ENCODE data around the gene SYTL5. TPM values are rescaled to one million over a fixed set of nuclear protein-coding genes. Genes with fewer than 3 reads are reported as not detected.
A peak's percentile ranks its signal among the peaks of the same experiment; 100 is the strongest.
"Not testable (repeated sequence)": the region's sequence is repeated elsewhere in the genome, so short reads cannot be mapped to it uniquely, and the experiment has no call there.

Gene SYTL5
- total and polyA plus RNA-seq, 5 donors from 2014 or later: not detected

- peaks cover 0 to 4% (median 0%) of the 10 kb centered on the region in 7 donors for H3K9me3 Mint-ChIP-seq
- Histone ChIP-seq H3K9me3 (ENCODE audit: control insufficient read depth in 2 of 2, low read length in 2 of 2) (no peaks in the 10 kb centered on the region), H3K4me3 (ENCODE audit: low read depth, low read length) (no peak overlapping the region), H3K27ac (ENCODE audit: insufficient read depth, low read length, poor library complexity, severe bottlenecking) (no peak overlapping the region), H3K36me3 (ENCODE audit: control insufficient read depth, insufficient read depth, low read length) (no peaks in the 10 kb centered on the region), H3K4me1 (ENCODE audit: control insufficient read depth, insufficient read depth, low read length, poor library complexity, severe bottlenecking) (no peaks in the 10 kb centered on the region), H3K27me3 (ENCODE audit: control insufficient read depth, insufficient read depth, low read length) (no peaks in the 10 kb centered on the region)
- DNase-seq: peak in 1 of 3 donors; percentile 21
- peaks cover 0 to 2% (median under 1%) of the 10 kb centered on the region in 4 donors for H3K4me1 Mint-ChIP-seq
- ATAC-seq (ENCODE audit: low read depth in 2 of 2): no peak
- H3K27me3 Mint-ChIP-seq: no peaks in the 10 kb centered on the region
- H3K4me3 Mint-ChIP-seq: no peak overlapping the region
- no peak overlapping the region for H3K27ac Mint-ChIP-seq
- no peaks in the 10 kb centered on the region for H3K36me3 Mint-ChIP-seq
Observed at GRCh38 chrX:37984880-37985279, 21.5 kb upstream of the SYTL5 start.

GRCh38 chrX:37986893-37987292 lies 19.5 kb upstream of the SYTL5 start:
- H3K27me3 ChIP-seq (ENCODE audit: control insufficient read depth, insufficient read depth, low read length): no peaks in the 10 kb centered on the region
- Mint-ChIP-seq H3K36me3 (no peaks in the 10 kb centered on the region), H3K4me3 (no peak overlapping the region), H3K27me3 (no peaks in the 10 kb centered on the region), H3K9me3 (peaks cover 0 to 3% (median 0%) of the 10 kb centered on the region in 7 donors), H3K27ac (no peak overlapping the region), H3K4me1 (peaks cover 0 to 2% (median under 1%) of the 10 kb centered on the region in 4 donors)
- no peak for DNase-seq
- H3K4me3 ChIP-seq (ENCODE audit: low read depth, low read length): no peak overlapping the region
- H3K9me3 ChIP-seq (ENCODE audit: control insufficient read depth in 2 of 2, low read length in 2 of 2): no peaks in the 10 kb centered on the region
- H3K27ac ChIP-seq (ENCODE audit: insufficient read depth, low read length, poor library complexity, severe bottlenecking): no peak overlapping the region
- ATAC-seq (ENCODE audit: low read depth in 2 of 2): no peak
- no peaks in the 10 kb centered on the region for H3K36me3 ChIP-seq (ENCODE audit: control insufficient read depth, insufficient read depth, low read length)
- H3K4me1 ChIP-seq (ENCODE audit: control insufficient read depth, insufficient read depth, low read length, poor library complexity, severe bottlenecking): no peaks in the 10 kb centered on the region

GRCh38 chrX:37989304-37989703 lies 17.0 kb upstream of the SYTL5 start:
- no peaks in the 10 kb centered on the region for H3K4me1 Mint-ChIP-seq
- Histone ChIP-seq H3K4me3 (ENCODE audit: low read depth, low read length) (no peak overlapping the region), H3K27me3 (ENCODE audit: control insufficient read depth, insufficient read depth, low read length) (no peaks in the 10 kb centered on the region), H3K36me3 (ENCODE audit: control insufficient read depth, insufficient read depth, low read length) (no peaks in the 10 kb centered on the region), H3K9me3 (ENCODE audit: control insufficient read depth in 2 of 2, low read length in 2 of 2) (no peaks in the 10 kb centered on the region), H3K4me1 (ENCODE audit: control insufficient read depth, insufficient read depth, low read length, poor library complexity, severe bottlenecking) (no peaks in the 10 kb centered on the region), H3K27ac (ENCODE audit: insufficient read depth, low read length, poor library complexity, severe bottlenecking) (no peak overlapping the region)
- H3K36me3 Mint-ChIP-seq: no peaks in the 10 kb centered on the region
- no peak overlapping the region for H3K27ac Mint-ChIP-seq
- no peaks in the 10 kb centered on the region for H3K27me3 Mint-ChIP-seq
- no peak for DNase-seq
- H3K4me3 Mint-ChIP-seq: no peak overlapping the region
- H3K9me3 Mint-ChIP-seq: no peaks in the 10 kb centered on the region
- no peak for ATAC-seq (ENCODE audit: low read depth in 2 of 2)

GRCh38 chrX:37991303-37991702 lies 15.1 kb upstream of the SYTL5 start:
- H3K4me1 Mint-ChIP-seq; H3K9me3 ChIP-seq (ENCODE audit: control insufficient read depth in 2 of 2, low read length in 2 of 2); H3K27me3 ChIP-seq (ENCODE audit: control insufficient read depth, insufficient read depth, low read length); H3K4me3 ChIP-seq (ENCODE audit: low read depth, low read length); ATAC-seq (ENCODE audit: low read depth in 2 of 2); H3K9me3 Mint-ChIP-seq; H3K27ac ChIP-seq (ENCODE audit: insufficient read depth, low read length, poor library complexity, severe bottlenecking); H3K27me3 Mint-ChIP-seq; H3K36me3 ChIP-seq (ENCODE audit: control insufficient read depth, insufficient read depth, low read length); H3K4me1 ChIP-seq (ENCODE audit: control insufficient read depth, insufficient read depth, low read length, poor library complexity, severe bottlenecking); H3K36me3 Mint-ChIP-seq; H3K27ac Mint-ChIP-seq; H3K4me3 Mint-ChIP-seq; DNase-seq: not testable (repeated sequence)

GRCh38 chrX:37993176-37993575 lies 13.2 kb upstream of the SYTL5 start:
- Histone ChIP-seq H3K36me3 (ENCODE audit: control insufficient read depth, insufficient read depth, low read length) (no peaks in the 10 kb centered on the region), H3K4me3 (ENCODE audit: low read depth, low read length) (no peak overlapping the region), H3K9me3 (ENCODE audit: control insufficient read depth in 2 of 2, low read length in 2 of 2) (no peaks in the 10 kb centered on the region), H3K27ac (ENCODE audit: insufficient read depth, low read length, poor library complexity, severe bottlenecking) (no peak overlapping the region), H3K27me3 (ENCODE audit: control insufficient read depth, insufficient read depth, low read length) (no peaks in the 10 kb centered on the region), H3K4me1 (ENCODE audit: control insufficient read depth, insufficient read depth, low read length, poor library complexity, severe bottlenecking) (no peaks in the 10 kb centered on the region)
- no peak overlapping the region for H3K27ac Mint-ChIP-seq
- H3K4me3 Mint-ChIP-seq: no peak overlapping the region
- H3K36me3 Mint-ChIP-seq: no peaks in the 10 kb centered on the region
- peaks cover 0 to 7% (median 3%) of the 10 kb centered on the region in 4 donors for H3K4me1 Mint-ChIP-seq
- DNase-seq: no peak
- no peaks in the 10 kb centered on the region for H3K27me3 Mint-ChIP-seq
- H3K9me3 Mint-ChIP-seq: no peaks in the 10 kb centered on the region
- no peak for ATAC-seq (ENCODE audit: low read depth in 2 of 2)

- H3K27me3 Mint-ChIP-seq: no peaks in the 10 kb centered on the region
- Histone ChIP-seq H3K27ac (ENCODE audit: insufficient read depth, low read length, poor library complexity, severe bottlenecking) (no peak overlapping the region), H3K4me1 (ENCODE audit: control insufficient read depth, insufficient read depth, low read length, poor library complexity, severe bottlenecking) (no peaks in the 10 kb centered on the region), H3K4me3 (ENCODE audit: low read depth, low read length) (no peak overlapping the region), H3K9me3 (ENCODE audit: control insufficient read depth in 2 of 2, low read length in 2 of 2) (no peaks in the 10 kb centered on the region), H3K36me3 (ENCODE audit: control insufficient read depth, insufficient read depth, low read length) (no peaks in the 10 kb centered on the region), H3K27me3 (ENCODE audit: control insufficient read depth, insufficient read depth, low read length) (no peaks in the 10 kb centered on the region)
- H3K4me3 Mint-ChIP-seq: no peak overlapping the region
- no peak overlapping the region for H3K27ac Mint-ChIP-seq
- no peaks in the 10 kb centered on the region for H3K36me3 Mint-ChIP-seq
- ATAC-seq (ENCODE audit: low read depth in 2 of 2) (no peak), DNase-seq (peak in 2 of 3 donors; percentile 20 to 68)
- no peaks in the 10 kb centered on the region for H3K9me3 Mint-ChIP-seq
- H3K4me1 Mint-ChIP-seq: peaks cover 0 to 7% (median 3%) of the 10 kb centered on the region in 4 donors
Observed at GRCh38 chrX:37993837-37994619, 12.3 kb upstream of the SYTL5 start.

GRCh38 chrX:37995428-37995827 lies 10.9 kb upstream of the SYTL5 start:
- Mint-ChIP-seq H3K4me3 (no peak overlapping the region), H3K27me3 (no peaks in the 10 kb centered on the region), H3K4me1 (peaks cover 0 to 7% (median 3%) of the 10 kb centered on the region in 4 donors), H3K9me3 (no peaks in the 10 kb centered on the region), H3K36me3 (no peaks in the 10 kb centered on the region), H3K27ac (no peak overlapping the region)
- Histone ChIP-seq H3K4me1 (ENCODE audit: control insufficient read depth, insufficient read depth, low read length, poor library complexity, severe bottlenecking) (no peaks in the 10 kb centered on the region), H3K36me3 (ENCODE audit: control insufficient read depth, insufficient read depth, low read length) (no peaks in the 10 kb centered on the region), H3K4me3 (ENCODE audit: low read depth, low read length) (no peak overlapping the region), H3K9me3 (ENCODE audit: control insufficient read depth in 2 of 2, low read length in 2 of 2) (no peaks in the 10 kb centered on the region), H3K27ac (ENCODE audit: insufficient read depth, low read length, poor library complexity, severe bottlenecking) (no peak overlapping the region), H3K27me3 (ENCODE audit: control insufficient read depth, insufficient read depth, low read length) (no peaks in the 10 kb centered on the region)
- ATAC-seq (ENCODE audit: low read depth in 2 of 2): no peak
- DNase-seq: peak in 1 of 3 donors; percentile 21

- Histone ChIP-seq H3K4me3 (ENCODE audit: low read depth, low read length) (no peak overlapping the region), H3K9me3 (ENCODE audit: control insufficient read depth in 2 of 2, low read length in 2 of 2) (no peaks in the 10 kb centered on the region), H3K27me3 (ENCODE audit: control insufficient read depth, insufficient read depth, low read length) (no peaks in the 10 kb centered on the region), H3K4me1 (ENCODE audit: control insufficient read depth, insufficient read depth, low read length, poor library complexity, severe bottlenecking) (no peaks in the 10 kb centered on the region), H3K36me3 (ENCODE audit: control insufficient read depth, insufficient read depth, low read length) (no peaks in the 10 kb centered on the region), H3K27ac (ENCODE audit: insufficient read depth, low read length, poor library complexity, severe bottlenecking) (no peak overlapping the region)
- DNase-seq (no peak), ATAC-seq (ENCODE audit: low read depth in 2 of 2) (no peak)
- H3K27ac Mint-ChIP-seq: no peak overlapping the region
- H3K9me3 Mint-ChIP-seq: no peaks in the 10 kb centered on the region
- no peak overlapping the region for H3K4me3 Mint-ChIP-seq
- no peaks in the 10 kb centered on the region for H3K36me3 Mint-ChIP-seq
- H3K4me1 Mint-ChIP-seq: peaks cover 0 to 7% (median 3%) of the 10 kb centered on the region in 4 donors
- no peaks in the 10 kb centered on the region for H3K27me3 Mint-ChIP-seq
Observed at GRCh38 chrX:37997096-37997495, 9.3 kb upstream of the SYTL5 start.

Measured in CD4-positive, CD25-positive, alpha-beta regulatory T cell (primary cell).